ENCODE data around the gene PGM3.

PGM3 gene

DNA sequence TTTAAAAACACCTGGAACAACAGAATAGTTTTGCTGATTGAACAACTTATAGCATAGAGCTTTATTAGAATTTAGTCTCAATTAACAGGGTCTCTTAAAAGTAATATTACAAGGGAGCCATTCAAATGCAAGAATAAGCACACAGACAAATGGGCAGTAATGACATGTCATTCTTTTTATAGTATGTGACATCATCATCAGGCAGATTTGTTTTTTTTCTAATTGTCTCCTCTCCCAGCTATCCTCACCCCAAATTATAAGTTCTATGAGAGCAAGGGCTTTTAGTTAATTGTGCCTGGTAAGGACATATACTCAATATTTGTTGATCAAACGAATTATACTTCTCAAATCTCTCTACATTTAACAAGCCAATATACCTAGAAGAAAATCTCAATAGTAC lies 11.0 kb downstream of the PGM3 start:
- DNase-seq, result no peak

DNA sequence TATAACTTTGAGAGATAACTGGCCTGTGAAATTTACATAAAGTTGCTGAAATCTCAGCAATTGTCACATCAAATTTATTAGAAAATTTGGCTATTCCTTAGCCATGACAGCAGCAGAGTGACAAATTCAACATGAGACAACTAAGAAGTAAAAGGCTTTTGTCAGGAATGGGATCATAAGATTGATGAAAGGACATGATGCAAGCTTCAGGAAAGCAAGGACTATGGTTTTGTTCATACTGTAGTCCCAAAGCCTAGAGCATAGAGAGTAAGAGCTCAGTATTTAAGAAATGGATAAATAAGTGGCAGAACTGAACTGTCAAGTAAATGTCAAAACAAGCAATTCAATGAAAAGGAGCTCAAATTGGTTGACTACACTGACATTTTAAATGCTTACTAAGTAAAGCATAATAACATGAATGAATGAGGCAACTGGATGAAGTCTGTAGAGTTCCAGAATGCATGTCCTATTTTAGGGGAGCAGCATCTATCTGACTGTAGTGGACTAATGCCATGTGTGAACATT lies 12.6 kb downstream of the PGM3 start:
- DNase-seq, result no peak

DNA sequence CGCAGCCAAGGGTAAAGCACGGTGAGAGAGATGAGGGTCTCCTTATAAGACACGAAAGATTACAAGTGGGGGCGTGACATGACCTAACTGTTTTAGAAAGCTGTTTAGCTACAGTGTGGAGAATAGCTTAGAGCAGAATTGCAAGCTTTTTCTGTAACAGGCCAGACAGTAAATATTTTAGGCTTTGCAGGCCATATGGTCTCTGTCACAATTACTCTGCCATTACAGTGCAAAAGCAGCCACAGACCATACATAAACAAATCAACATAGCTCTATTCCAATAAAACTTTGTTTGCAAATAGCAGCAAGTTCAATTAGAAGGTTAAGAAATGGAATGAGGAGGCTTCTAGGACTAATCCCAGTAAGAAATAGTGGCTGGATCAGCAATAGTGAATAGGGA lies 16.8 kb downstream of the PGM3 start:
- DNase-seq, result no peak

DNA sequence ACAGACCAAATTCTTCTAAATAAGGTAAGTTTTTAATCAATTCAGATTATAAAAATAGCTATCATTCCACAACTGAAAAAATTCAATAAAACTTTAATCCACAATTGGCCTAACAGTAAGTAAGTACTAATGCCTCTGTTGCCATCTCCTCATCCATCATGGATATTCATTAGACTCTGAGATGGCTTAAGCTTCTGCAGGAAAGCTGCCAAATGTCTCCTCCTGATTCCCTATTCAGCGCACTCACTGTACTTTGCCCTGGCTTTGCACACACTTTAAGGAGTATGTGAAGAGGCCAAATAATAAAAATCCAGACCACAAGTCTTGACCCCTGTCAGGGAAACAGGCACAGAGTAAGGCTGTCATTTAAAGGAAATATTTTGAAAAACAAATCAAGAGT lies 23.6 kb downstream of the PGM3 start:
- DNase-seq, result no peak

DNA sequence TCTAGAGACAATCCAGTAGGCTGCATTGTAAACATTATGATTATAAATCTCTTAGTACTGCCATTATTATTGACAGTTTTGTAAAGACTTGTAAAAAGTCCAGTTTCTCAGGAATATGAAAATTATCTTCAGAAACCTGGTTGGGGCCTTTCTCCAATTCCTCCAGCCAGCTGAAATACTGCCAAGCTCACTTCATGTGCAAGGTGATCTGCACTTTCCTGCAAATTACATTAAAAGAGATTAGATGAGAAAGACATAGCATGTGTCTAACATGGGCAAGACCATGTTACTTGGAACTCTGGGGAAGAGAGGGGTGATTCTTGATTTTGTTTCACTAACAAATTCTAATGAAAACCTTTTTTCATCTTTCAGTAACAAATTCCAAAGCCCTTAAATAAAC lies 24.0 kb downstream of the PGM3 start:
- DNase-seq, result no peak

DNA sequence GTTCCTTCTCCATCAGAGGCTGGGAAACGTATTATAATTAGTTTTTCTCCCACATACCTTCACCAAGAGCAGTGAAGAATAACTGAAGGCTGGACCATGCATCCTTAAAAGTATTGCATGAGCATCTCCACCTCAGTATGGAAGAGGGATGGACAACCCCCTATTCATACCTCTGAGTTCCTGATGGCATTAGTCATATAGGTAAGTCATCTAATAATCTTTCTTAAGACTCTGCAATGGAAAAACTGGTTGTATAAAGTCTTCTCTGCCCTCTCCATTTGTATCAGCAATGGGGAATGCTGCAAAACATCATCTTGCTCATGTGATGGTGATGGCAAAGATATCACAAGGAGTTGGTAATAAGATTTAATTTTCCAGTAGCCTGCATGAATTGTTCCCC lies 24.5 kb downstream of the PGM3 start:
- no peak for DNase-seq

DNA sequence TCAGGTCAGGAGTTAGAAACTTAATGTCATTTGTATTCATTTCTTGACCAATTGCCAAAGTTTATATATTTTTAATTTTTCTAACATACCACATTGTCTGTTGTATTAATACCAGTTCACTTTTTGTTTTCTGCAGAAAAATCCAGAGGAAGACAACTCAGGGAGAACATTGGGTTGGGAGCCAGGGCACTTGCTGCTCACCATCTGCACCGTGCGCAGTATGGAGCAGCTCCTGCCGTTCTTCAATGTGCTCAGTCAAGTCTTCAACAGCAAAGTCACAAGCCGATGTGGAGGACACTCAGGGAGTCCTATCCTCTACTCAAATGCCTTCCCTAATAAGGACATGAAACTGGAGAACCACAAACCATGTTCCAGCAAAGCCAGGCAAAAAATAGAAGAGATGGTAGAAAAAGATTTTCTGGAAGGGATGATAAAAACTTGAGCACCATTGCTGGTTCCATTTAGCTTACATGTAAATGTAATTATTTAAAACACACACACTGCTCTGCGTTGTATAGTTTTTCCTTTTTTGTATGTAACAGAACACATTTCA lies 25.3 kb downstream of the PGM3 start:
- no peak for DNase-seq

DNA sequence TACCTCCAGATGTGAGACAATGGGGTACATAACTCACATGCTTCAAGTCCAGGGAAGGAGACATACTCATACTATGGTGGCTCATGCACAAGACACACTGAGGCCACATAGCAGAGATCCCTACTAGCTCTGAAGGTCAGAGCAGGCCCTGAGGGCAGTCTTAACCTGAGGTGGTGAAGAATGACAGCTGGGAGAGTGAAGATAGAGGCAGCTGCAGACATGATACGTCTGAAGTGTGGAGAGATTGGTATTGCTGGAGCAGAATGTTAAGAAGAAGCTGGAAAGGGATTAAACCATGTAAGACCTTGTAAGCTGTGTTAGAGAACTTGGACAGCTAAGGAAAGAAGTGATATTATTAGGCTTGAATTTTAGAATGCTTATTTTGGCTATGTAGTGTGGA lies 32.9 kb downstream of the PGM3 start:
- no peak for DNase-seq

DNA sequence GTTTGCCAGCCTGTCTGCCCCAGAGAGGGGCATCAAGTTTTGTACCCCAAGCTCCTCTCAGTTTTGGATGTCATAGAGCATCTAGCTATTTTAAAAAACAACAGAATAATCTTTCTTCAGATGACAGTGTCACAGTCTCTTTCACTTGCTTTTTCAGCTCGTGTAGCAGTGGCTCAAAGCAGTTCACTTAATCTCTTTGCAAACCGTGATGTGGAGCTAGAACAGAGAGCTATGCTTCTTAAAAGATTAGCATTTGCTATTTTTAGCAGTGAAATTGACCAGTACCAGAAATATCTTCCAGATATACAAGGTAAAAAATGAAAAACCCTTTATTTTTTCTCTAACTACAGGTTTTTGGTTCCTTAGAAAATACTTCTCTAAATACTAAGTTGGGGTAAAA lies 37.3 kb downstream of the PGM3 start:
- DNase-seq, result no peak

DNA sequence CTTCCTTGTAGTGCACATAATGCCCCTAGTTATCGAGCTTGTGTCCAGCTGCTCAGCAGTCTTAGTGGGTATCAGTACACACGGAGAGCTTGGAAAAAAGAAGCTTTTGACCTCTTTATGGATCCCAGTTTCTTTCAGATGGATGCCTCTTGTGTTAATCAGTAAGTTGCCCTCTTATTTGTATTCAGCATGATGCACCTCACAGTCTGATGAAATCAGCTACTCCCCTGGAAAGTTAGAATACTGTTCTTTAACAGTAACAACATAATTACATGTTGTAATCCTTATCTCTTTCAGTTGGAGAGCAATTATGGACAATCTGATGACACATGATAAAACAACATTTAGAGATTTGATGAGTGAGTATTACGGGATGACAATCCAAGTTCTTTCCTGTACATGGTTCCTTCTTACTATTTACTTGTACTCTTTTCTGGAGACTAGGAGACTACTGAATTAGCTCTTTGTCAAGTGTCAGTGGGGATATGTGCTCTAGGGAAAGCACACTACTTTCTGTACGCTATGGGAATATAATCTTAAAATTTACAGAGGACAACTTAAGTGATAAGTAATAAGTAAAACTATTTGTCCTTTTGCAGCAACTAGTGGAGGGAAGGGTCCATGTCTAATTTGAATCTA lies 39.1 kb downstream of the PGM3 start:
- DNase-seq, result no peak

DNA sequence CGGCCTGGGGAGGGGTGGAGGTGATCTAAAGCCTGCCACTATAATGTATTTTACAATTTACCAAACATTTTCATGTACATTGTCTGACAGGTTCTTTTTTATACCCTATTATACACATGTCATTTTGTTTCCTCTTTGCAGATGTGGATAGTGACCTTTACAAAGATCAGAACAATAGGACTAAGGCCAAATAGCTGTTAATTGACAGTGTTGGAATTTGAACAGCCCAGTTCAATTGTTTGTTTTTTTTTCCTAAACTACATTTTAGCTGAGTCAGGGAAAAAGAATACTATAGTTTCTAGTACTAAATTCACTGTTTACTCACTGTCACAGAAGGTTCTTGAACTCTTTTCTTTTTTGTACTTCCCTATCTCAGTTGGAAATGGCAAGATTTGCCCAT lies 40.2 kb downstream of the PGM3 start:
- DNase-seq, result no peak

DNA sequence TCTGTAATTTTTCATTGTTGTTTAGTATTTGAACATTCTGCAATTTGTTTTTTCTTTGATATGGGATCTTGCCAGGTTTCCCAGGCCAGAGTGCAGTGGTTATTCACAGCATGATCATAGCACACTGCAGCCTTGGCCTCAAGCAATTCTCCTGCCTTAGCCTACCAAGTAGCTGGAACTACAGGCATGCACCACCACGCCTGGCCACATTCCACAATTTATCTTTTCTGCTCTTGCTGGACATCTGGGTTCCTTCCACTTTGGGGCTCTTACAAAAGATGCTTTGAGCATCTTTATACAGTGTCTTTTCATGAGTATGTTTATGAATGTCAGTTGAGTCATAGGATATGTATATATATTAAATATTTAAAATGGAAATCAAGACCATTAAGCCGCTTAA lies 42.0 kb downstream of the PGM3 start:
- no peak for DNase-seq

DNA sequence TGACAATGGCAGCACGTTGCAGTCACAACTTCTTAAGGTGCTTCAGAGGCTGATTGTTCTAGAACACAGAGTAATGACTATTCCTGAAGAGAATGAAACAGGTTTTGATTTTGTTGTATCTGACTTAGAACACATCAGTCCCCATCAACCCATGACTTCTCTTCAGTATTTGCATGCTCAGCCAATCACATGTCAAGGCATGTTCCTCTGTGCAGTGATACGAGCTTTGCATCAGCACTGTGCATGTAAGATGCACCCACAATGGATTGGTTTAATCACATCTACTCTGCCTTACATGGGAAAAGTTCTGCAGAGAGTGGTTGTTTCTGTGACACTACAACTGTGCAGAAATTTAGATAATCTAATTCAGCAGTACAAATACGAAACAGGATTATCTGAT lies 54.3 kb downstream of the PGM3 start:
- DNase-seq, result no peak

DNA sequence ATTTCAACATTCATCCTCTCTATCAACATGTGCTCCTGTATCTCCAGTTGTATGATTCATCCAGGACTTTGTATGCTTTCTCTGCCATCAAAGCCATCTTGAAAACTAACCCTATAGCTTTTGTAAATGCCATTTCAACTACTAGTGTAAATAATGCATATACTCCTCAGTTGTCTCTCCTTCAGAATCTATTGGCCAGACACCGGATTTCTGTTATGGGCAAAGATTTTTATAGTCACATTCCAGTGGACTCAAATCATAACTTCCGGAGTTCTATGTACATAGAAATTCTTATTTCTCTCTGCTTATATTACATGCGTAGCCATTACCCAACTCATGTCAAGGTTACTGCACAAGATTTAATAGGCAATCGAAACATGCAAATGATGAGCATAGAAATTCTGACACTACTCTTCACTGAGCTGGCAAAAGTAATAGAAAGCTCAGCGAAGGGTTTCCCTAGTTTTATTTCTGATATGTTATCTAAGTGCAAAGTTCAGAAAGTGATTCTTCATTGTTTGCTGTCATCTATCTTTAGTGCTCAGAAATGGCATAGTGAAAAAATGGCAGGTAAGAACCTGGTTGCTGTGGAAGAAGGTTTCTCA lies 54.8 kb downstream of the PGM3 start:
- no peak for DNase-seq

DNA sequence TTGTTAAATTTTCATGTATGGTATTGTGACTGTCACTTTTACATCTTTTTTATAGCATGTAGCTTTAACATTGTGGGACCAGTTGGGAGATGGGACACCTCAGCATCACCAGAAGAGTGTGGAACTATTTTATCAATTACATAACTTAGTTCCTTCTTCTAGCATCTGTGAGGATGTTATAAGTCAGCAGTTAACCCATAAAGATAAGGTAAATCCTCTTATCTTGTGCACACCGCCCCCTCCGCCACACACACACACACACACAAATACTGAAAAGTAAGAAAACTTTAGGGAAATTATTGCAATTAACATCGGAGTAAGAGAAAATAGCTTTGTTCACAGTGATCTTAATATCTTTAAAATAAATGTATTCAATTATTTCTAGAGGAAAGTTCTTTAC lies 60.9 kb downstream of the PGM3 start:
- no peak for DNase-seq

DNA sequence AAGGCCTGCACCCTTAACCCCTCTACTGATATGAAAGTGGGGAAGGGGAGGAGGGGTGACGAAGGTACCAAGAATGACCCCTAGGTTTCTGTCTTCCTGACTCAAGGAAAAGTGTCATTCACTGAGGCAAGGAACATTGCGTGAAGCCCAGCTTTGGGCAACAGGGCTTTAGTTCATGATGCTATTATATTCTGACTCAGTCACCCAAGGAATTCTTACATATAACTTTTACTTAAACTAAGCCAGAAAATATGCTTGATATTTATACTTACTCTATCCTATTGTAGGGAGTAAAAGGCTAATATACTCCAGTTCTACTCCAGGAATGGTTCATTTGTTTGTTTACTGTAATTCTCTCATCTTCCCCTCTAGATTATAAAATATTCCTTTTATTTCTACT lies 65.1 kb downstream of the PGM3 start:
- no peak for DNase-seq

DNA sequence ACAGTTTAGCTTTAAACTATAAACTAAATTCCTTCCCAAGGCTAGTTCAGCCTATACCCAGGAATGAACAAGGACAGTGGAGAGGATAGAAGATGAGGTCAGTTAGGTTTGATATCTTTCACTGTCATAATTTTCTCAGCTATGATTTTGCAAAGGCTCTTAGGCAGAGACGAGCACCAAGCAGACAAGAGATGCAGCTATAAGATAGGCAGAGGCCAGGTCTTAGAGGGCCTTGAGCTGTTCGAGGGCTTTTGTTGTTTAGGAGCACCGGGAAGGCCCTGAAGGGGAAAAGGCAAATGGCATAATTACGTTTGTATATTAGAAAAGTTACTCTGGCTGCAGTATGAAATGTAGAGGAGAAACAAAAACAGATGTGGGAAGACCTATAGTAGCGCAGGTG lies 65.8 kb downstream of the PGM3 start:
- no peak for DNase-seq

DNA sequence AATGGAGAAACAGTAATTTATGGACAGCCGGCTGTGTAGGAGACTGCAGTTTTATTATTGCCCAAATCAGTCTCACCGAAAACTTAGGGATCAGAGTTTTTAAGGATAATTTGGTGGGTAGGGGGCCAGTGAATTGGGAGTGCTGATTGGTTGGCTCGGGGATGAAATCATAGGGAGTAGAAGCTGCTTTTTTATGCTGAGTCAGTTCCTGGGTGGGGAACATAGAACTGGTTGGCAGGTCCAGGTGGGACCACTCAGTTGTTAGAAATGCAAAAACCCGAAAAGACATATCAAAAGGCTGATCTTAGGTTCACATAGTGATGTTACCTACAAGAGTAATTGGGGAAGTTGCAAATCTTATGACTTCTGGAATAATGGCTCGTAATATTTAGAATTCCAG lies 66.3 kb downstream of the PGM3 start:
- DNase-seq, result no peak

DNA sequence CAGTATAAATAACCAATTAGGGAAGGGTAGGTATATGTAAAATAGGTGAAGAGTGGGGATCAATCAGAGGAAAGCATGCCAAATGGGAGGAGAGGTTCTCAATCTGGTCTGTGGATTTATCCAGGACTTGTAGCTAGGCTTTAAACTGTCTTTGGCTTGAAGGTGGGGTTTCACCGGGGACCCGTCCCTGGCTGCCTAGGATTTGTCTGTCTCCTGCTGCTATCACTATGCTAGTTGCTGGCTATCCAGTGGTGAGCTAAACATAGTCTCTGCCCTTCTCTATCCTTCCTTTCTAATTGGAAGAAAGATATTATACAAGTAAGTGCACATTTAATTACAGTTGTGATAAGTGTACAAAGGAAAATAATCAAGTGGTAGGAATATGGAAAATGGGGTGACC lies 66.8 kb downstream of the PGM3 start:
- DNase-seq, result no peak

DNA sequence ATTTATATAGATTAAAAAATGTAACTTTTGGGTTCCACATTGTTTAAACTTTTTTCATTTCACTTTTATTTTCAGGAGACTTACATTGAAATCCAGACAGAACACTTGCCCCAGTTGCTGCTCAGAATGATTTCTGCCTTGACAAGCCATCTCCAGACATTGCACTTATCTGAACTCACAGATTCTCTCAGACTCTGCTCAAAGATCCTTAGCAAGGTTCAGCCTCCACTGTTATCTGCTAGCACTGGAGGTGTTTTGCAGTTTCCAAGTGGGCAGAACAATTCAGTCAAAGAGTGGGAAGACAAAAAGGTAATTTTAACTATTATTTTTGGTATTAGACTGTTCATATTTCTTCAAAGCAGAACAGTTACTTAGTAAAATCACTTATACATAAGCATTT lies 67.6 kb downstream of the PGM3 start:
- DNase-seq, result no peak

DNA sequence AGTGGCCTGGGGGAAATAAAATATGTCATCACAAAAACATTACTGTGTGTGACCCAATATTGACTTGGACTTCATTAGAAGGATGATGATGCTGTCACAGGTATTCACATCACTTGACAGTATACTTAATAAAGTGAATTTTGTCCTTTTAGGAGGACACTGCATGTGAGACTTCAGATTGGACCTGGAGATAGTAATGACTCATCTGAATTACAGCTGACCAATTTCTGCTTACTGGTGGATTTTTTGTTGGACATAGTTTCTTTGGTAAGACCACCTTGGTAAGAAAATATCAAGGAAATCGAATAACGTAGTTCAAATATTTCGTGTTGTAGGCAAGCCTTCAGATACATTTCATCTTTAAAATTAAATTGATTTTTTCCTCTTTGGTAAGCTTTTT lies 68.5 kb downstream of the PGM3 start:
- DNase-seq, result no peak

DNA sequence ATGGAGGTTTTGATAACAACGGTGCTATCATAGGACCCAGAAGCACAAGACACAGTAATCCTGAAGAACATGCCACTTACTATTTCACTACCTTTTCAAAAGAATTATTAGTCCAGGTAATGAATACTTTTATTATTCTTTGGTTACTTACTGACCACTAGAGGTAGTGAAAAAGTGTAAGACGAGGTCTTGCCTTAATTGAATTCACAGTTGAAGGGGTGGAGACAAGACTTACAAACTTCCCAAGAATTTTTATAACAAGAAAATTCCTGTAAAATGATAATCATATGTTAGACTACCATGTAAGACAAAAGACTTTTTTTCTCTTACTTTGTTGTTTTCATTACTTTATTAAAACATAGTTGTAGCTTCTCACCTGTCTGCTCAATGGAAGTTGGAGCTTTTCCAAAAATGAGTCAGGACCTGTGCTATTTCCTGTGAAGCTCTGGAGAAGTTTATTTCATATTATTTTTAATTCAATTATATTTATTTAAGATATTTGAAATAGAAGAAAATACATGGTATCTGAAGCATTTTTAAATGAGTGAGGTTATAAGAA lies 73.2 kb downstream of the PGM3 start:
- DNase-seq, result no peak

DNA sequence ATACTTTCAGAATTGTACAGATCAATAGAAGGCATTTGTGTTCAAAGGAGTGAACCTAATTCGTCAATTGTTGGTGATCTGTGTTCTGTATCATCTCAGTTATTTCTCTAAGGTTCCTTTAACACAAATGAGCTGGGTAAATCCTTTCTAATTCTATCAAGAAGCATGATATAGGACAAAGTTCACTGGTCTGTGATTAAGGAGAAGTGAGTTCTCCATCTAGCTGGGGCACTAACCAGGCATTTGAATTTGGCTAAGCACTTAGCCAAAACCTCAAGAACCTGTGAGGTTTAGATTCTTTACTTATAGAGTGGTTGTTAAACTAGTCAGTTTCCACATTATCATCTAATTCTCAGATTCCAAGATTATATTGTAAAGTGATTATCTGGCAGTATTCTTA lies 75.3 kb downstream of the PGM3 start:
- DNase-seq, result no peak

All from left hindlimb (tissue), 1 donor.